Measurements from ENCODE around the gene GALNT18. TPM values are rescaled to one million over a fixed set of nuclear protein-coding genes. Genes with fewer than 3 reads are reported as not detected.

Gene GALNT18
- total RNA-seq, 1 donor = 4.7 TPM

DNA sequence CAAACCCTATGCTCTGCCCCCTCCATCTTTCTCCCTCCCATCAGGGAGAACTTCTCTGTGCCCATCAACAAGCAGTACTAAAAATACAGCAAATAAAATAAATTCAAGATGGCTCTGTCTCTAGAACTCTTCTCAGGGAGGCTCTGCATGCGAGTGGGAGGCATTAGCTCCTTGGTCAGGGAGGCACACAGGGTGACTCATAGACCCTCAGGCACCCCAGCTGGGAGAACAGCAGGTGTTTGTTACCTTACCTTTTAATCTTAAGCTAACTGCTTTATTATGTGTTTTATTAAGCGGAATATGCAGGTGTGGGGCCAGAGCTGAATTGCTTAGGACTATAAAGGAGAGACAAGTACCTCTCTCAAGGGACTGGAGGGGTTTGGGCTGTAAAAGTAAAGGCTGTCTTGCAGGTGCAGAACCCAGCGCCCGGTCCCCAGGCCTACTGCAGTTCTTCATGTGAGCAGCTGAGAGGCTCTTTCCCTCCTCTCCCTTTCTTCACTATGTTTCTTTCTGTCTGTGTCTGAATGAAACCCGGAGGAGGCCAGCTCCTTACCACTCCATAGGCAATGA, 289.6 kb downstream of the GALNT18 start:
- H2AFZ ChIP-seq (ENCODE audit: low read length) = no peak overlapping the region
- no peaks in the 10 kb centered on the region for H3K27me3 ChIP-seq (ENCODE audit: insufficient read depth, low read length)
- H3K9me3 ChIP-seq (ENCODE audit: low read depth, low read length) = no peaks in the 10 kb centered on the region
- no peak for TF ChIP-seq CTCF (IDR thresholded peaks at IDR 0.05; ENCODE audit: extremely low read depth, low read depth, low read length)
- H4K20me1 ChIP-seq (ENCODE audit: insufficient read depth, low read length) = no peaks in the 10 kb centered on the region
- H3K4me3 ChIP-seq (ENCODE audit: insufficient read depth, low read length) = no peak overlapping the region
- H3K27ac ChIP-seq (ENCODE audit: low read depth, low read length) = no peak overlapping the region
- H3K79me2 ChIP-seq (ENCODE audit: insufficient read depth, low read length) = no peaks in the 10 kb centered on the region
- no peak for DNase-seq (ENCODE audit: insufficient read length, low spot score, missing footprints)
- no peaks in the 10 kb centered on the region for H3K36me3 ChIP-seq (ENCODE audit: insufficient read depth, low read length)
- H3K4me1 ChIP-seq (ENCODE audit: insufficient read depth, low read length) = no peaks in the 10 kb centered on the region
- no peak overlapping the region for H3K4me2 ChIP-seq (ENCODE audit: insufficient read depth, low read length)

GRCh38 chr11:11329062-11329806, 292.6 kb downstream of the GALNT18 start:
- H3K27ac ChIP-seq (ENCODE audit: low read depth, low read length) = no peak overlapping the region
- no peak for DNase-seq (ENCODE audit: insufficient read length, low spot score, missing footprints)
- H2AFZ ChIP-seq (ENCODE audit: low read length) = no peak overlapping the region
- no peaks in the 10 kb centered on the region for H3K27me3 ChIP-seq (ENCODE audit: insufficient read depth, low read length)
- no peaks in the 10 kb centered on the region for H3K9me3 ChIP-seq (ENCODE audit: low read depth, low read length)
- no peaks in the 10 kb centered on the region for H3K36me3 ChIP-seq (ENCODE audit: insufficient read depth, low read length)
- H4K20me1 ChIP-seq (ENCODE audit: insufficient read depth, low read length) = no peaks in the 10 kb centered on the region
- TF ChIP-seq CTCF (IDR thresholded peaks at IDR 0.05; ENCODE audit: extremely low read depth, low read depth, low read length) = no peak
- no peak overlapping the region for H3K4me2 ChIP-seq (ENCODE audit: insufficient read depth, low read length)
- no peaks in the 10 kb centered on the region for H3K4me1 ChIP-seq (ENCODE audit: insufficient read depth, low read length)
- no peak overlapping the region for H3K4me3 ChIP-seq (ENCODE audit: insufficient read depth, low read length)
- H3K79me2 ChIP-seq (ENCODE audit: insufficient read depth, low read length) = no peaks in the 10 kb centered on the region

DNA sequence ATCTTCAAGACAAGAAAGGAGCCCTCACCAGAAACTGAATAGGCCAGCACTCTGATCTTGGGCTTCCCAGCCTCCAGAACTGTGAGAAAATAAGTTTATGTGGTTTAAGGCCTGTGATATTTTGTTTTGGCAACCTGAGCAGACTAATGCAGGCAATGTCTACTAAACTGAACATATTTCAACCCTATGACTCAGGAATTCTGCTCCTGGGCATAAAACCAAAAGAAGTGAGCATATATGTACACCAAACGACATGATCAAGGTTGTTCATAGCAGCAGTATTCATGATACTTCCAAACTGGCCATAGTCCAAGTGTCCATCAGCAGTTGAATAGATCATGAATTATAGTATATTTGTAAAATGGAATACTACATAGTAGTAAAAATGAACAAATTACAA, 297.7 kb downstream of the GALNT18 start:
- H4K20me1 ChIP-seq (ENCODE audit: insufficient read depth, low read length) = no peaks in the 10 kb centered on the region
- no peak overlapping the region for H2AFZ ChIP-seq (ENCODE audit: low read length)
- no peaks in the 10 kb centered on the region for H3K79me2 ChIP-seq (ENCODE audit: insufficient read depth, low read length)
- H3K4me3 ChIP-seq (ENCODE audit: insufficient read depth, low read length) = no peak overlapping the region
- H3K27ac ChIP-seq (ENCODE audit: low read depth, low read length) = no peak overlapping the region
- no peaks in the 10 kb centered on the region for H3K36me3 ChIP-seq (ENCODE audit: insufficient read depth, low read length)
- DNase-seq (ENCODE audit: insufficient read length, low spot score, missing footprints) = no peak
- H3K4me2 ChIP-seq (ENCODE audit: insufficient read depth, low read length) = no peak overlapping the region
- TF ChIP-seq CTCF (IDR thresholded peaks at IDR 0.05; ENCODE audit: extremely low read depth, low read depth, low read length) = no peak
- H3K9me3 ChIP-seq (ENCODE audit: low read depth, low read length) = no peaks in the 10 kb centered on the region
- no peaks in the 10 kb centered on the region for H3K4me1 ChIP-seq (ENCODE audit: insufficient read depth, low read length)
- H3K27me3 ChIP-seq (ENCODE audit: insufficient read depth, low read length) = no peaks in the 10 kb centered on the region

DNA sequence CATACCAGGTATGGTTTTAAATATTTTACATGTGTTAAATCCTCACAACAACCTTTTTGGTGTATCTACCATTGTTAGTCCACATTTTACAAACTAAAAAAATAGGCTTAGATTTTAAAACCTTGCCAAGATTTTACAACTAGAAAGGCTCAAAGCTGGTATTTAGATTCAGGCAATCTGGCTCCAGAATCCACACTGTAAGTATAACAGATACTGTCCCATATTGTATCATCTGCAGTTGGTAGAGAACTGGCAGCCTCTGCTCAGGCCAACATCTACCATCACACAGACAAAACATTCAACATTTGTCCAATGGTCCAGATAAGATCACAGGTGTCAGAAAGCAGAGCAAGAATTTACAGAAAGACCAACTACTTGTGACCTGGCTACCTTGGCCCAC, 299.7 kb downstream of the GALNT18 start:
- Histone ChIP-seq H3K79me2 (ENCODE audit: insufficient read depth, low read length) (no peaks in the 10 kb centered on the region), H3K27ac (ENCODE audit: low read depth, low read length) (no peak overlapping the region), H3K36me3 (ENCODE audit: insufficient read depth, low read length) (no peaks in the 10 kb centered on the region), H2AFZ (ENCODE audit: low read length) (no peak overlapping the region), H3K4me2 (ENCODE audit: insufficient read depth, low read length) (no peak overlapping the region), H3K27me3 (ENCODE audit: insufficient read depth, low read length) (no peaks in the 10 kb centered on the region), H4K20me1 (ENCODE audit: insufficient read depth, low read length) (no peaks in the 10 kb centered on the region), H3K4me3 (ENCODE audit: insufficient read depth, low read length) (no peak overlapping the region), H3K4me1 (ENCODE audit: insufficient read depth, low read length) (no peaks in the 10 kb centered on the region), H3K9me3 (ENCODE audit: low read depth, low read length) (no peaks in the 10 kb centered on the region)
- TF ChIP-seq CTCF (IDR thresholded peaks at IDR 0.05; ENCODE audit: extremely low read depth, low read depth, low read length) = no peak
- no peak for DNase-seq (ENCODE audit: insufficient read length, low spot score, missing footprints)

Data from osteoblast (primary cell).